HG03135 (cell line): ENCODE data around the gene MUC20.
"Not testable (repeated sequence)": the region's sequence is repeated elsewhere in the genome, so short reads cannot be mapped to it uniquely, and the experiment has no call there.

ENCODE experiments used
- ATAC-seq: cut with Tn5 transposase; IDR thresholded peaks from one replicate; pipeline ENCODE4 v1.9.1; 2021; ENCODE audit warnings: mild to moderate bottlenecking, moderate library complexity; ENCODE audit not compliant: unreplicated experiment

Gene MUC20

DNA sequence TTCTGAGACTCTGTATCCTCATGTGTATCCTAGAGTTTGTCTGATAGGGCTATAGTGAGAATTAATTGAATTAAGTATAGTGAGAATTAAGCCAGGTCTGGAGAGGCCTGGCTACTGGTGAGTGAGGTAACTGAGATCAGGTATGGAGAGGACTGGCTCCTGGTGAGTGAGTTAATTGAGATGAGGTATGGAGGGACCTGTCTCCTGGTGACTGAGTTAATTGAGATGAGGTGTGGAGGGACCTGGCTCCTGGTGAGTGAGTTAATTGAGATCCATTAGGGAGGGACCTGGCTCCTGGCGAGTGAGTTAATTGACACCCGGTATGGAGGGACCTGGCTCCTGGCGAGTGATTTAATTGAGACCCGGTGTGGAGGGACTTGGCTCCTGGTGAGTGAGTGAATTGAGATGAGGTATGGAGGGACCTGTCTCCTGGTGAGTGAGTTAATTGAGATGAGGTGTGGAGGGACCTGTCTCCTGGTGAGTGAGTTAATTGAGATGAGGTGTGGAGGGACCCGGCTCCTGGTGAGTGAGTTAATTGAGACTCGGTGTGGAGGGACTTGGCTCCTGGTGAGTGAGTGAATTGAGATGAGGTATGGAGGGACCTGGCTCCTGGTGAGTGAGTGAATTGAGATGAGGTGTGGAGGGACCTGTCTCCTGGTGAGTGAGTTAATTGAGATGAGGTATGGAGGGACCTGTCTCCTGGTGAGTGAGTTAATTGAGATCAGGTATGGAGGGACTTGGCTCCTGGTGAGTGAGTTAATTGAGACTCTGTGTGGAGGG, 10.5 kb upstream of the MUC20 start:
- not testable (repeated sequence) for ATAC-seq

DNA sequence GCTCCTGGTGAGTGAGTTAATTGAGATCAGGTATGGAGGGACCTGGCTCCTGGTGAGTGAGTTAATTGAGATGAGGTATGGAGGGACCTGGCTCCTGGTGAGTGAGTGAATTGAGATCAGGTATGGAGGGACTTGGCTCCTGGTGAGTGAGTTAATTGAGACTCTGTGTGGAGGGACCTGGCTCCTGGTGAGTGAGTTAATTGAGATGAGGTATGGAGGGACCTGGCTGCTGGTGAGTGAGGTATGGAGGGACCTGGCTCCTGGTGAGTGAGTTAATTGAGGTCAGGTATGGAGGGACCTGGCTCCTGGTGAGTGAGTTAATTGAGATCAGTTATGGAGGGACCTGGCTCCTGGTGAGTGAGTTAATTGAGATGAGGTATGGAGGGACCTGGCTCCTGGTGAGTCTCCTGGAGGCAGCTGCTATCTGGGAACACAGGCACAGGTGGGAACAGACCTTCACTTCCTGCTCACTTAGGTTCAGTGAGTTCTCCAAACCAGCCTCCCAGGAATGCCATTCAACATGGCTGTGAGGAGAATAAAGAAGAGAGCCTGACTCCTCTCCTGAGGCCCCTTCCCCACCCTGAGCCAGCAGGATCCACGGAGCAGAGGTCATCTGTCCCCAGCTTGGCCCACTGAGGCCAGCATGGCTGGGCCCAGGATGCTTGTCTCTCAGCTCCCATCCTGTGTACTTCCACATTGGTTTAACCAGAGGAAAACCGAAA, 9.5 kb upstream of the MUC20 start:
- ATAC-seq = not testable (repeated sequence)

- ATAC-seq = no peak
Measured at GRCh38 chr3:195711813-195712534, 8.8 kb upstream of the MUC20 start.

- not testable (repeated sequence) for ATAC-seq
Measured at GRCh38 chr3:195712535-195712910, 8.3 kb upstream of the MUC20 start.

- ATAC-seq = not testable (repeated sequence)
Measured at GRCh38 chr3:195713150-195713549, 7.6 kb upstream of the MUC20 start.

GRCh38 chr3:195714380-195715011, 6.3 kb upstream of the MUC20 start:
- no peak for ATAC-seq

GRCh38 chr3:195715134-195715533, 5.6 kb upstream of the MUC20 start:
- ATAC-seq = no peak

DNA sequence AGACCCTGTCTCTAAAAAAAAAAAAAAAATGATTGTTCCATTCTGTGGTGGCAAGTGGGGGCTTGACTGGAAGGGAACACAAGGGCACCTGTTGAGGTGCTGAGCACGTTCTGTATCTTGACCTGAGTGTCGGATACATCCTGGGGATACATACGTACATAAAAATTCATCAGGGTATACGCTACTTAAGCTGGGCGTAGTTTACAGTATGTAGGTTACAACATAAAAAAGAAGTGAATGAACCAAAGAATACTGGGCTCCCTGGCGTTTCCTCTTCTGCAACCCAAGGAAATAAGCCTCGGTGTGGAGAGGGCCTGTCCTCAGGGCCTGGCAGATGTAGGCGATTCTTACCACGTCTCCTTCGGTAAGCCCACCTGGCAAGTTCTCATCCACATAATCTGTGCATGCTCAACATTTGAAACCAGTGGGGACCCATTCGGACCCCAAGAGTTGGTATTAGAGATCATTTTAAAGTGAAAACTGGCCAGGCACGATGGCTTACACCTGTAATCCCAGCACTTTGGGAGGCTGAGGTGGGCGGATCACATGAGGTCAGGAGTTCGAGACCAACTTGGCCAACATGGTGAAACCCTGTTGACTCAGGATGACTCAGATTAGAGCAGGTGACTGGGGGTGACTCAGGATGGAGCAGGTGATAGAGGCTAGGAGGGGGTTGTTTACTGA, 5.1 kb upstream of the MUC20 start:
- ATAC-seq = no peak

- no peak for ATAC-seq
Measured at GRCh38 chr3:195717416-195717815, 3.4 kb upstream of the MUC20 start.

GRCh38 chr3:195717852-195718476, 2.8 kb upstream of the MUC20 start:
- ATAC-seq = no peak

DNA sequence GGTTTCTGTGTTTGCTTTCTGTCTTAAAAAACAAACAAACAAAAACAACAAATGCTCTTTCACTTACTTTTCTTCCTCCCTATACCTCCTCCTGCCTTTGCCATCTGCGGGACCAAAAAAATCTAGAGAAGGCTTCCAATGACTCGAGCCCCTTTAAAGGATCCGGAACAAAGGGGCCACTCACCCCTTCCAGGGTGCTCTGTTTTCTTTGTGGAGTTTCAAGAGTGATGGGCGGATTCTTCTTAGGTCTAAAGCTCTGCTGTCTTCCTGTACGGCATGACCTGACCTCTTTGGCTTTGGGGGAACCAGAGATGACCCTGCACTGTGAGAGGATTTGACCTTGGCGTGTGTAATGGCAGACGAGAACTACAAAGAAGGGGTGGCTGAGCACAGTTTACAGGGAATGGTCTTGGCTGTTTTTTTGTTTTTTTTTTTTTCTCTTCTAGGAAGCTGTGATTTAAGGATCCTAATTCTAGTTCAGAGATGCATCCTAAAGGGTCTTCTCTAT, 2.2 kb upstream of the MUC20 start:
- no peak for ATAC-seq

DNA sequence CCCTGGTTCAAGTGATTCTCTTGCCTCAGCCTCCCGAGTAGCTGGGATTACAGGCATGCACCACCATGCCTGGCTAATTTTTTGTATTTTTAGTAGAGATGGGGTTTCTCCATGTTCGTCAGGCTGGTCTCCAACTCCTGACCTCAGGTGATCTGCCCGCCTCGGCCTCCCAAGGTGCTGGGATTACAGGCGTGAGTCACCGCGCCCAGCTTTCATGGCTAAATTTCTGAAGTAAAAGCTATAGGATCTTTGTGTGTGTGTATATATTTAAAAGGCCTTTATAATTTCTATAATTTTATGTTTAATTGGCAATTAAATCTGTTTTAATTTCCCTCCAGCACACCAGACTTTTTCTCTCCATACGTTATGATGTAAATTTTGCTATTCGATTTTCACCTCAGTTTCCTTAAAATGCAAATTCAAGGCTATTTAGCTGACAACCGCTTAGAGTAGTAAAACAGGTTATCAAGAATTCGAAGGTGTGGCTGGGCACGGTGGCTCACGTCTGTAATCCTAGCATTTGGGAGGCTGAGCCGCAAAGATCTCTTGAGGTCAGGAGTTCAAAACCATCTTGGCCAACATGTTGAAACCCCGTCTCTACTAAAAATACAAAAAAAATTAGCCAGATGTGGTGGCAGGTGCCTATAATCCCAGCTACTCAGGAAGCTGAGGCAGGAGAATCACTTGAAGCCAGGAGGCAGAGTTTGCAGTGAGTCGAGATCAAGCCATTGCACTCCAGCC, 1.1 kb upstream of the MUC20 start:
- ATAC-seq = not testable (repeated sequence)

GRCh38 chr3:195722139-195722995, 1.6 kb downstream of the MUC20 start:
- not testable (repeated sequence) for ATAC-seq

DNA sequence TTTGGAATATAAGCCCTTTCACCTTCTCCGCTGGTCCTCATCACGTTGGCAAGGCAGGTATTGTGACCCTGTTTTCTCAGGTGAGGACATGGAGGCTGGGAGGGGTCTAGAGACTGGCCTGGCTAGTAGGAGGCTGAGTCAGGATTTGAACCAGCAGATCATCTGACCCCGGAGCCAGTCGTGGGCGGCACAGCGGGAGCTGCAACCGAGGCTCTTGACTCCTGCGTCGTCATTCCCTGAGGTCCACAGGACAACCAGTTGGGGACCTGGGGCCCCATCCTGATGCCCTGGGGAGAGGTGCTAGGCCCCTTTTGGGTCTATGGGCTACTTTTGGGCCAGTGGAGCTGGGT, 2.2 kb downstream of the MUC20 start:
- ATAC-seq = not testable (repeated sequence)

GRCh38 chr3:195724363-195724762, 3.6 kb downstream of the MUC20 start:
- not testable (repeated sequence) for ATAC-seq

GRCh38 chr3:195725916-195726740, 5.3 kb downstream of the MUC20 start:
- not testable (repeated sequence) for ATAC-seq

DNA sequence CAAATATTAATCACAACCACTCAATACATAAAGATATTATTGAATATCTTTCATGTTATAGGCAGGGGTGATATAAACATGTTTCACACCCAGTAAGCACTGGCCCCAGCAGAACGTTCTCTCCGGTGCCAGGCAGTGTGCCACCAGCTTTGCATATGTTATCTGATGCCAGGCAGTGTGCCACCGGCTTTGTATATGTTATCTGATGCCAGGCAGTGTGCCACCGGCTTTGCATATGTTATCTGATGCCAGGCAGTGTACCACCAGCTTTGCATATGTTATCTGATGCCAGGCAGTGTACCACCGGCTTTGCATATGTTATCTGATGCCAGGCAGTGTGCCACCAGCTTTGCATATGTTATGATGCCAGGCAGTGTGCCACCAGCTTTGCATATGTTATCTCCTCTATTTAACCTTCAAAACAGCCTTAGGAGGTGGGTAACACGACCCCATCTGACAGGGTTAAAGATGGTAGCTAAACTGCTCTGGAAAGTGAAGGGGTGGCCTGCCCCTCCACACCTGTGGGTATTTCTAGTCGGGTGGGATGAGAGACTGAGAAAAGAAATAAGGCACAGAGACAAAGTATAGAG, 6.9 kb downstream of the MUC20 start:
- ATAC-seq = no peak
